Chondrocyte (in vitro differentiated cells): ENCODE measurements around the gene TTF2. TPM values are rescaled to one million over a fixed set of nuclear protein-coding genes. Genes with fewer than 3 reads are reported as not detected.

Experiments used
- DNase-seq: peaks from one replicate; pipeline ENCODE4 v3.0.0; 2021; ENCODE audit warnings: mixed read lengths, low spot score
- H3K27ac Mint-ChIP-seq: one replicate; pipeline ENCODE4 v1.8.0; 2021; ENCODE audit warnings: mild to moderate bottlenecking, moderate library complexity, mixed read lengths; ENCODE audit not compliant: unreplicated experiment
- H3K27me3 Mint-ChIP-seq: 2 replicates; pipeline ENCODE4 v1.8.0; 2021; ENCODE audit warnings: low read depth, mixed read lengths
- H3K36me3 Mint-ChIP-seq: 2 replicates; pipeline ENCODE4 v1.8.0; 2021; ENCODE audit warnings: low read depth, mixed read lengths
- H3K4me1 Mint-ChIP-seq: 2 replicates; pipeline ENCODE4 v1.8.0; 2021; ENCODE audit warnings: low read depth, mild to moderate bottlenecking, mixed read lengths
- H3K4me3 Mint-ChIP-seq: one replicate; pipeline ENCODE4 v1.8.0; 2021; ENCODE audit warnings: mild to moderate bottlenecking, moderate library complexity, mixed read lengths; ENCODE audit not compliant: unreplicated experiment
- H3K9me3 Mint-ChIP-seq: 2 replicates; pipeline ENCODE4 v1.8.0; 2021; ENCODE audit warnings: low read depth, mixed read lengths
- total RNA-seq: library from RNA; stranded (reverse); gene quantifications from 3 replicates; pipeline ENCODE4 v1.2.1, GENCODE V29; 2021
- TF ChIP-seq, protein P1 (sequence below): fragments of 200-600 bp; sonication (generic); IDR thresholded peaks from 2 replicates; pipeline ENCODE4 v1.5.0; 2021; ENCODE audit warnings: antibody characterized with exemption, mild to moderate bottlenecking, moderate library complexity

TTF2 gene
- total RNA-seq, 1 donor from 2014 or later: 16.4 TPM

DNA sequence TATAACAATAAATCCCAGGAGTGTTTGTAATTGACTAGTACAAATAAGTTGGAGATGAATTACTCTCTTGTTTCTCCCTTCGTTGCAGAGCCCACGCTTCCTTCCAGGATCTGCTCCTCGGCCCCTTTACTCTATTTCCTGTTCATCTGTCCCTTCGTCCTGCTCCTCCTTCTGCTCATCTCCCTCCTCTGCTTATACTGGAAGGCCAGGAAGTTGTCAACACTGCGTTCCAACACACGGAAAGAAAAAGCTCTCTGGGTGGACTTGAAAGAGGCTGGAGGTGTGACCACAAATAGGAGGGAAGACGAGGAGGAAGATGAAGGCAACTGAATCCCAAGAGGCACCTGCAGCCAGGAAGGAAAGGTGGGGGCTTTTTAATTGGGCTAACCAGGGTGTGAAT lies 26.4 kb upstream of the TTF2 start:
- TF ChIP-seq, protein P1, sequence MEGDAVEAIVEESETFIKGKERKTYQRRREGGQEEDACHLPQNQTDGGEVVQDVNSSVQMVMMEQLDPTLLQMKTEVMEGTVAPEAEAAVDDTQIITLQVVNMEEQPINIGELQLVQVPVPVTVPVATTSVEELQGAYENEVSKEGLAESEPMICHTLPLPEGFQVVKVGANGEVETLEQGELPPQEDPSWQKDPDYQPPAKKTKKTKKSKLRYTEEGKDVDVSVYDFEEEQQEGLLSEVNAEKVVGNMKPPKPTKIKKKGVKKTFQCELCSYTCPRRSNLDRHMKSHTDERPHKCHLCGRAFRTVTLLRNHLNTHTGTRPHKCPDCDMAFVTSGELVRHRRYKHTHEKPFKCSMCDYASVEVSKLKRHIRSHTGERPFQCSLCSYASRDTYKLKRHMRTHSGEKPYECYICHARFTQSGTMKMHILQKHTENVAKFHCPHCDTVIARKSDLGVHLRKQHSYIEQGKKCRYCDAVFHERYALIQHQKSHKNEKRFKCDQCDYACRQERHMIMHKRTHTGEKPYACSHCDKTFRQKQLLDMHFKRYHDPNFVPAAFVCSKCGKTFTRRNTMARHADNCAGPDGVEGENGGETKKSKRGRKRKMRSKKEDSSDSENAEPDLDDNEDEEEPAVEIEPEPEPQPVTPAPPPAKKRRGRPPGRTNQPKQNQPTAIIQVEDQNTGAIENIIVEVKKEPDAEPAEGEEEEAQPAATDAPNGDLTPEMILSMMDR: no peak
- peaks cover 3% of the 10 kb centered on the region for H3K4me1 Mint-ChIP-seq
- DNase-seq: no peak
- H3K4me3 Mint-ChIP-seq: no peak overlapping the region
- H3K36me3 Mint-ChIP-seq: no peaks in the 10 kb centered on the region
- no peaks in the 10 kb centered on the region for H3K27me3 Mint-ChIP-seq
- no peaks in the 10 kb centered on the region for H3K9me3 Mint-ChIP-seq
- no peak overlapping the region for H3K27ac Mint-ChIP-seq

DNA sequence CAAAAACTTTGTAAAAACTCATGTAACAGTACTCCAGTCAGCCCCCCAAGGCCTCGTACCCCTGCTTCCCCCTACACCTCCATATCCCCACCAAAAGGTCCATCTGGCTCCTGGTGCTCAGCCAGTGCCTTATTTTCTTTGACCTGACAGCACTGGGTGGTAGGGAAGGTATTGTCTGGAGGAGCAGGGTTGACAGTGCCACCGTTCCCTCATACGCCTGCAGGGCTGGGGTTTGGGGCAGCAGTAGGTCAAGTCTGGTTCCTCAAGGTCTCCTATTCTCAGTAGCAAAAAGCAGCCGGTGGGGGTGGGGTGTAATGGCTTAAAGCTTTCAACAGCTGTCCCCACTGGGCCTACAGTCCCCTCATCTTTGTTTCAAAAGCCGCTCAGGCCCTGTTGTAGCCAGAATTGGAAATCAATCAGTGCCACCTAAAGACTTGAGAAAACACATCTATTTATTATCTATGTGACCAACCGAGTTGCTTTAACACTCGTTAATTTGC lies 25.3 kb upstream of the TTF2 start:
- Mint-ChIP-seq H3K36me3 (peaks cover 3% of the 10 kb centered on the region), H3K27ac (no peak overlapping the region), H3K4me3 (no peak overlapping the region), H3K27me3 (no peaks in the 10 kb centered on the region), H3K4me1 (peaks cover 3% of the 10 kb centered on the region), H3K9me3 (no peaks in the 10 kb centered on the region)
- TF ChIP-seq, protein P1: no peak
- DNase-seq: no peak

DNA sequence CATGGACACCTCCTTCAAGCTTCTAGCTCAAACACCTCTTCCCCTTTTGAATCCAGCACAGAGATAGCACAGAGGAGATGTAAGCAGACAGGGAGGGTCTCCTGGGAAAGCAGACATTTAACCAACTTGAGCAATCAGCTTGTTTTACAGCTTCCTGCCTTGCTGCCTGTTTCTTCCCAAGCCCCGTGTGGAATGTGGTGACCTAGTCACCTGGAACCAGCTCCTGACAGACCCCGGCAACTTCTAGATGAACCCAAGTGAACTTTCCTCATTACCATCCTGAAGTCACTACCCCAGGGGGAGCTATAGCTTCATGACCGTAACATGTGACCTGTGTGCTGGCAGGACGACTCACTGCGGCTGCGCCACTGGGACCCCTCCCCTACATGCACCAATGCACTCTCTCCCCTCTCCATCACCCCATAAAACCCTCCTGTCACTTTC lies 24.1 kb upstream of the TTF2 start:
- no peak for DNase-seq
- peaks cover 3% of the 10 kb centered on the region for H3K36me3 Mint-ChIP-seq
- TF ChIP-seq, protein P1: no peak
- no peak overlapping the region for H3K27ac Mint-ChIP-seq
- H3K9me3 Mint-ChIP-seq: no peaks in the 10 kb centered on the region
- H3K4me1 Mint-ChIP-seq: peaks cover 3% of the 10 kb centered on the region
- H3K4me3 Mint-ChIP-seq: no peak overlapping the region
- no peaks in the 10 kb centered on the region for H3K27me3 Mint-ChIP-seq

DNA sequence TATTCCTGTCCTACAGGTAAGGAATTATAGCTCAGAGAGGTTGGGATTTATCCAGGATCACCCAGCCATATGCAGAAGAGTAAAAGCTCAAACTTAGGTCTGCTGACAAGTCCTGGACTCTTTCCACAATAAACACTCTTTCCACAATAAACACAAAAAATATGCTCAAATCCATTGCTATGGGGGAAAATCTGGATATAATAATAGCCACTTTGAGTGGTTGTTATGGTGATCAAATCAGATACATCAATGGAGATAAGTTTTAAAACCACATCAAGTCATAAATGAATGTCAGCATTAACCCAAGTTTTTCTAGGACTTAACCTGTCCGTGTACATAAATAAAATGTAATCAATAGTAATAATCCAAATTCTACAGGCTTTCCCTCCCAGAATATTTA lies 22.3 kb upstream of the TTF2 start:
- Mint-ChIP-seq H3K4me3 (no peak overlapping the region), H3K27ac (no peak overlapping the region), H3K4me1 (peaks cover 3% of the 10 kb centered on the region), H3K27me3 (no peaks in the 10 kb centered on the region), H3K9me3 (peaks cover 5% of the 10 kb centered on the region), H3K36me3 (peaks cover 5% of the 10 kb centered on the region)
- TF ChIP-seq, protein P1: no peak
- no peak for DNase-seq

DNA sequence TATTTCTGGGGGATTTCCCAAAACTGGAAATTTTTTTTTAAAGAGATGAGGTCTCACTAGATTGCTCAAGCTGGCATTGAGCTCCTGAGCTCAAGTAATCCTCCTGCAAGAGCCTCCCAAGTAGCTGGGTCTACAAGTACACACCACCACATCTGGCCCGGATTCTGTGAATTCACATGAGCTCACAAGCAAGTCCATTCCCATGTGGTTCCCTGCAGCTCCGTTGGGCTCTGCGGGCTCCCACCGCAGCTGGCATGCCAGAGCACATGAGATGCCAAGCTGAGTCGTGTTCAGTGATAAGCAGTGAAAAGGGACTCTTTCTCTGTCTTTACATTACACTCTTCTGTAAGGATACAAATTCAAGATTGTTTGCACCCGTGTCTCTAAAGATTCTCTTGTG lies 21.9 kb upstream of the TTF2 start:
- H3K4me1 Mint-ChIP-seq: peaks cover 3% of the 10 kb centered on the region
- no peaks in the 10 kb centered on the region for H3K27me3 Mint-ChIP-seq
- no peak overlapping the region for H3K4me3 Mint-ChIP-seq
- TF ChIP-seq, protein P1: no peak
- H3K9me3 Mint-ChIP-seq: peaks cover 5% of the 10 kb centered on the region
- H3K27ac Mint-ChIP-seq: no peak overlapping the region
- H3K36me3 Mint-ChIP-seq: peaks cover 5% of the 10 kb centered on the region
- DNase-seq: no peak
